ENCODE measurements around the gene MTPN. TPM values are rescaled to one million over a fixed set of nuclear protein-coding genes. Genes with fewer than 3 reads are reported as not detected.

MTPN gene
- total and polyA plus RNA-seq, 2 donors (not counting 1 experiment from before 2014, with no cell fraction given) = 158 to 215 TPM

- no peak for TF ChIP-seq CTCF (conservative IDR thresholded peaks at IDR 0.05 in 1 of 2, IDR thresholded peaks at IDR 0.05 in 1 of 2; ENCODE audit: low read depth in 1 of 2, low read length in 2 of 2)
- no peak for TF ChIP-seq EZH2 (IDR thresholded peaks at IDR 0.05; ENCODE audit: low read length, missing control alignments)
- Histone ChIP-seq H2AFZ (ENCODE audit: low read length) (no peak overlapping the region), H3K27ac (ENCODE audit: insufficient read depth, low read length) (no peak overlapping the region), H3K27me3 (ENCODE audit: control insufficient read depth, insufficient read depth, low read length) (no peaks in the 10 kb centered on the region), H3K4me3 (replicated peaks in 1 of 4; ENCODE audit: control extremely low read depth in 1 of 4, insufficient read depth in 1 of 4, low read depth in 3 of 4, low read length in 4 of 4) (no peak overlapping the region), H3K4me2 (ENCODE audit: extremely low read depth, insufficient read depth, low read length) (no peak overlapping the region), H3K36me3 (ENCODE audit: control insufficient read depth, insufficient read depth, low read length) (peaks cover 2% of the 10 kb centered on the region), H4K20me1 (ENCODE audit: control insufficient read depth, extremely low read depth, insufficient read depth, low read length) (peaks cover 3% of the 10 kb centered on the region), H3K4me1 (ENCODE audit: control insufficient read depth, extremely low read depth, insufficient read depth, low read length) (peaks cover 3% of the 10 kb centered on the region), H3K9ac (ENCODE audit: insufficient read depth, low read length) (no peak overlapping the region), H3K79me2 (ENCODE audit: control insufficient read depth, insufficient read depth, low read length) (peaks cover 69% of the 10 kb centered on the region), H3K9me3 (ENCODE audit: control insufficient read depth, insufficient read depth, low read depth, low read length) (no peaks in the 10 kb centered on the region)
- peak in 1 of 2 donors; percentile 6 for DNase-seq (ENCODE audit: low read depth in 2 of 2)
These were observed 10.7 kb downstream of the MTPN start for GRCh38 chr7:135966341-135967043.

GRCh38 chr7:135965602-135966001 lies 11.6 kb downstream of the MTPN start:
- Histone ChIP-seq H3K79me2 (ENCODE audit: control insufficient read depth, insufficient read depth, low read length) (peaks cover 68% of the 10 kb centered on the region), H3K27me3 (ENCODE audit: control insufficient read depth, insufficient read depth, low read length) (no peaks in the 10 kb centered on the region), H3K9me3 (ENCODE audit: control insufficient read depth, insufficient read depth, low read depth, low read length) (no peaks in the 10 kb centered on the region), H4K20me1 (ENCODE audit: control insufficient read depth, extremely low read depth, insufficient read depth, low read length) (peaks cover 3% of the 10 kb centered on the region), H3K9ac (ENCODE audit: insufficient read depth, low read length) (no peak overlapping the region), H2AFZ (ENCODE audit: low read length) (no peak overlapping the region), H3K4me1 (ENCODE audit: control insufficient read depth, extremely low read depth, insufficient read depth, low read length) (peaks cover 3% of the 10 kb centered on the region), H3K4me2 (ENCODE audit: extremely low read depth, insufficient read depth, low read length) (no peak overlapping the region), H3K36me3 (ENCODE audit: control insufficient read depth, insufficient read depth, low read length) (no peaks in the 10 kb centered on the region), H3K4me3 (replicated peaks in 1 of 4; ENCODE audit: control extremely low read depth in 1 of 4, insufficient read depth in 1 of 4, low read depth in 3 of 4, low read length in 4 of 4) (no peak overlapping the region), H3K27ac (ENCODE audit: insufficient read depth, low read length) (no peak overlapping the region)
- no peak for DNase-seq (ENCODE audit: low read depth in 2 of 2)
- TF ChIP-seq EZH2 (IDR thresholded peaks at IDR 0.05; ENCODE audit: low read length, missing control alignments) = no peak
- TF ChIP-seq CTCF (conservative IDR thresholded peaks at IDR 0.05 in 1 of 2, IDR thresholded peaks at IDR 0.05 in 1 of 2; ENCODE audit: low read depth in 1 of 2, low read length in 2 of 2) = no peak

GRCh38 chr7:135964791-135965190 lies 12.4 kb downstream of the MTPN start:
- Histone ChIP-seq H2AFZ (ENCODE audit: low read length) (no peak overlapping the region), H3K4me3 (replicated peaks in 1 of 4; ENCODE audit: control extremely low read depth in 1 of 4, insufficient read depth in 1 of 4, low read depth in 3 of 4, low read length in 4 of 4) (peak overlapping the region in 3 of 4 experiments; percentile 11 to 42 (median 35)), H3K9ac (ENCODE audit: insufficient read depth, low read length) (no peak overlapping the region), H4K20me1 (ENCODE audit: control insufficient read depth, extremely low read depth, insufficient read depth, low read length) (peaks cover 3% of the 10 kb centered on the region), H3K79me2 (ENCODE audit: control insufficient read depth, insufficient read depth, low read length) (peaks cover 72% of the 10 kb centered on the region), H3K36me3 (ENCODE audit: control insufficient read depth, insufficient read depth, low read length) (no peaks in the 10 kb centered on the region), H3K27ac (ENCODE audit: insufficient read depth, low read length) (no peak overlapping the region), H3K9me3 (ENCODE audit: control insufficient read depth, insufficient read depth, low read depth, low read length) (no peaks in the 10 kb centered on the region), H3K4me2 (ENCODE audit: extremely low read depth, insufficient read depth, low read length) (peak overlapping the region; percentile 54), H3K4me1 (ENCODE audit: control insufficient read depth, extremely low read depth, insufficient read depth, low read length) (peaks cover 3% of the 10 kb centered on the region), H3K27me3 (ENCODE audit: control insufficient read depth, insufficient read depth, low read length) (no peaks in the 10 kb centered on the region)
- no peak for TF ChIP-seq CTCF (conservative IDR thresholded peaks at IDR 0.05 in 1 of 2, IDR thresholded peaks at IDR 0.05 in 1 of 2; ENCODE audit: low read depth in 1 of 2, low read length in 2 of 2)
- TF ChIP-seq EZH2 (IDR thresholded peaks at IDR 0.05; ENCODE audit: low read length, missing control alignments) = no peak
- DNase-seq (ENCODE audit: low read depth in 2 of 2) = peak in 1 of 2 donors; percentile 5

All from fibroblast of lung (primary cell).